Ascending aorta (tissue), 2 donors: ENCODE data around the gene GPR78. TPM values are rescaled to one million over a fixed set of nuclear protein-coding genes. Genes with fewer than 3 reads are reported as not detected.

ENCODE experiments used
- DNase-seq, 2 donors: peaks; one replicate each; pipeline ENCODE4 v3.0.0-alpha.2; 2019; ENCODE audit warnings: low spot score in 2 of 2
- H3K27ac ChIP-seq, 2 donors: fragments of 200-600 bp; sonication (generic); one replicate each; pipeline ENCODE4 v1.5.1; 2016 to 2017; ENCODE audit warnings: mild to moderate bottlenecking in 1 of 2
- H3K27me3 ChIP-seq: fragments of 200-600 bp; sonication (generic); one replicate; pipeline ENCODE4 v1.5.1; 2017
- H3K36me3 ChIP-seq, 2 donors: fragments of 200-600 bp; sonication (generic); one replicate each; pipeline ENCODE4 v1.5.1; 2016
- H3K4me1 ChIP-seq, 2 donors: fragments of 200-600 bp; sonication (generic); one replicate each; pipeline ENCODE4 v1.5.1; 2016 to 2017; ENCODE audit warnings: mild to moderate bottlenecking in 1 of 2
- H3K4me3 ChIP-seq, 2 donors: fragments of 200-600 bp; sonication (generic); one replicate each; pipeline ENCODE4 v1.5.1; 2016 to 2017; ENCODE audit warnings: mild to moderate bottlenecking in 1 of 2
- H3K9me3 ChIP-seq, 2 donors: fragments of 200-600 bp; sonication (generic); one replicate each; pipeline ENCODE4 v1.5.1; 2016
- CTCF ChIP-seq, 3 experiments: fragments of 200-600 bp in 2 of 3; fragments of 450-650 bp in 1 of 3; sonication (generic) in 2 of 3; IDR thresholded peaks; one replicate each; pipeline ENCODE4 v1.5.1; 2016 to 2019; ENCODE audit warnings: antibody characterized with exemption in 3 of 3, mild to moderate bottlenecking in 1 of 3, moderate library complexity in 1 of 3
- intact Hi-C: fragments of 100-400 bp; cut with DNase I; formaldehyde crosslinking; loops from one replicate; pipeline ENCODE4 v1.15.1; 2023
- total RNA-seq: library from RNA; depleted of rRNA; stranded (reverse); fragments of >200 nt; gene quantifications from one replicate; pipeline ENCODE4 v1.1.0, GENCODE V29; 2016

Gene GPR78
- total RNA-seq, 1 donor from 2014 or later = not detected

- Histone ChIP-seq H3K27ac (no peak overlapping the region), H3K36me3 (no peaks in the 10 kb centered on the region), H3K4me1 (no peaks in the 10 kb centered on the region), H3K9me3 (no peaks in the 10 kb centered on the region), H3K27me3 (no peaks in the 10 kb centered on the region), H3K4me3 (no peak overlapping the region)
- DNase-seq = no peak
- no peak for TF ChIP-seq CTCF (IDR thresholded peaks at IDR 0.05)
- intact Hi-C loops = no loop called here
These were observed 28.2 kb upstream of the GPR78 start for GRCh38 chr4:8552024-8552423.

GRCh38 chr4:8552581-8553205, 27.5 kb upstream of the GPR78 start:
- Histone ChIP-seq H3K36me3 (no peaks in the 10 kb centered on the region), H3K4me1 (no peaks in the 10 kb centered on the region), H3K4me3 (no peak overlapping the region), H3K27me3 (no peaks in the 10 kb centered on the region), H3K9me3 (no peaks in the 10 kb centered on the region), H3K27ac (no peak overlapping the region)
- DNase-seq = no peak
- intact Hi-C loops = no loop called here
- TF ChIP-seq CTCF (IDR thresholded peaks at IDR 0.05) = no peak

GRCh38 chr4:8553216-8553615, 27.0 kb upstream of the GPR78 start:
- no peaks in the 10 kb centered on the region for H3K36me3 ChIP-seq
- no peaks in the 10 kb centered on the region for H3K4me1 ChIP-seq
- H3K9me3 ChIP-seq = no peaks in the 10 kb centered on the region
- H3K27ac ChIP-seq = no peak overlapping the region
- DNase-seq = no peak
- intact Hi-C loops = no loop called here
- H3K27me3 ChIP-seq = no peaks in the 10 kb centered on the region
- no peak for TF ChIP-seq CTCF (IDR thresholded peaks at IDR 0.05)
- H3K4me3 ChIP-seq = no peak overlapping the region

GRCh38 chr4:8553991-8554405, 26.2 kb upstream of the GPR78 start:
- Histone ChIP-seq H3K27me3 (no peaks in the 10 kb centered on the region), H3K4me3 (no peak overlapping the region), H3K4me1 (no peaks in the 10 kb centered on the region), H3K9me3 (no peaks in the 10 kb centered on the region), H3K36me3 (no peaks in the 10 kb centered on the region), H3K27ac (no peak overlapping the region)
- TF ChIP-seq CTCF (IDR thresholded peaks at IDR 0.05) = no peak
- intact Hi-C loops = no loop called here
- DNase-seq = no peak

GRCh38 chr4:8554555-8555100, 25.6 kb upstream of the GPR78 start:
- H3K4me1 ChIP-seq = no peaks in the 10 kb centered on the region
- no peak overlapping the region for H3K27ac ChIP-seq
- no peak overlapping the region for H3K4me3 ChIP-seq
- H3K36me3 ChIP-seq = no peaks in the 10 kb centered on the region
- DNase-seq = no peak
- no peak for TF ChIP-seq CTCF (IDR thresholded peaks at IDR 0.05)
- intact Hi-C loops = no loop called here
- H3K27me3 ChIP-seq = no peaks in the 10 kb centered on the region
- no peaks in the 10 kb centered on the region for H3K9me3 ChIP-seq
